Measurements from ENCODE around the gene SEMA3B.

The SEMA3B gene

DNA sequence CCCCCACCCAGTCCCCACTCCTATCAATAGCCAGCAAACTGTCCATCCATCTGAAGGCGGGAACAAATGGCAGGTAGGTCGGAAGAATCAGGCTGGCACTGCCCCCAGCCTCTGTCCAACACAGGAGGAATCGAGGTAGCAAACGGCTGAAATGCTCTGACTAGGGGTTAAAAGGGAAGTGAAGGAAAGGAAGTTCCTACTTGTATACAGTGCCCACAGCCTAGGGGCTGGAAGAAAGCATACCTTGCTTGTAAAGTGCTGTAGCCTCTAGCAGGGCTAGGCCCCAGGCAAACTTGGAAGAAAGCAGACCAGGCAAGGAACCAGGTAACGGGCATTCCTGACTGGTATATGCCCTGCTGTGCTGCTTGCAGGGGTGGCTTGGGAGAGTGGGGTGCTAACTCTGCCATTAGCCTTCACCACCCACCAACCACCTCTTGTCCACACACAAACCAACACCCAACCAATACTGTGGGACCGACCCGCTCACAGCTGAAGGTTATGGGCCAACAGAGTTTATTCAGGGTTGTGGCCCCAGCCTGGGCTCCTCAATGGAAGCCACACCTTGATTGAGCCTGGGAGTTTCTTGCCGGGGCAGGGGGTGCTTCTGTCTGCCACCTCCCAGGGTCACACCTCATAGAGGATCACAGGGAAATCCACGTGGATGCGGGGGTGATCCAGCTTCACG lies 56.7 kb downstream of the SEMA3B start:
- DNase-seq (ENCODE audit: low read depth), result no peak
- no peak overlapping the region for H3K4me3 ChIP-seq (ENCODE audit: low read length)
- TF ChIP-seq CTCF (conservative IDR thresholded peaks at IDR 0.05; ENCODE audit: low read length), result no peak

DNA sequence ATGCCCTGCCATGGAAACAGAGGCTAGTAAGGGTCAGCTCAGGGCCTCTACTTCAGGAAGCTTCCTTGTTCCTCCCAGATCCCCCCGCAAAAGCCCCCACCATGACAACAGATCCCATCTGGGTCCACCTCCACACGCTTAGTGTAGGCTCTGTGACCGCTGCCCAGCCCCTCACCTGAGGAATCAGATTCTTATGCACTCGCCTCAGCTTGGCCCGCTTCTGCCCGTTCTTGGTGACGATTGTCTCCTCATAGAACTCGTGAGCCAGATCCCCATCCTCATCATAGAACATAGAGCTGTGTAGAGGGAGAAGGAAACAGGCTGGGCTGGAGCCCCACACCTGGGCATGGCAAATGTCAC lies 57.2 kb downstream of the SEMA3B start:
- no peak for DNase-seq (ENCODE audit: low read depth)
- no peak for TF ChIP-seq CTCF (conservative IDR thresholded peaks at IDR 0.05; ENCODE audit: low read length)
- H3K4me3 ChIP-seq (ENCODE audit: low read length), result no peak overlapping the region

DNA sequence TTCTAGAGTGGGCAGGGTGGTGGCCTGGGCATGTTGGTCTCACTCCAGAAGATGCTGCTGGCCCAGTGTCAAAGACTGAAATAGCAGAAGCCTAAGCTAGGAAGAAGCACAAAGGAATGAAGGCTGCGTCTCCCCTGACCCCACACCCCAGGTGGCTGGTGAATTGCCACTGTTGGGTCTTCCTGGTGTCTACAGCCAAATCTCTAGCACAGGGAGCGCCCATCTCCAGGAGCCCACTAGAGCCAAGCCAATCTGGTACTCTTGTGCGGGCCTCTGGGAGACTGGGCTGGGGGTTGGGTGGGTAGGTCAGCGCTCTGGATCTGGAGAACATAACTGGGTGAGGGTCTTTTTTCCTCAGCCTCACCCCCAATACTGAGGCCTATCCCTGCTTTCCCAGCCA lies 58.2 kb downstream of the SEMA3B start:
- peak overlapping the region; percentile 80 for H3K4me3 ChIP-seq (ENCODE audit: low read length)
- no peak for TF ChIP-seq CTCF (conservative IDR thresholded peaks at IDR 0.05; ENCODE audit: low read length)
- DNase-seq (ENCODE audit: low read depth), result no peak
